ENCODE data around the gene RAB31. TPM values are rescaled to one million over a fixed set of nuclear protein-coding genes. Genes with fewer than 3 reads are reported as not detected.

Gene RAB31
- total and polyA plus RNA-seq, 10 donors: 12.3 to 112 (median 72.6) TPM

GRCh38 chr18:9712611-9713010 lies 4.5 kb downstream of the RAB31 start:
- 35 to 55% (median 43%) methylated on average over 3 of the region's 3 CpGs for WGBS, 5 donors
- peaks cover 0 to 5% (median 0%) of the 10 kb centered on the region in 6 donors for H3K36me3 ChIP-seq
- H3K27me3 ChIP-seq (replicated peaks in 1 of 7): peaks cover 0 to 37% (median 0%) of the 10 kb centered on the region in 7 donors
- DNase-seq: no peak
- H3K4me3 ChIP-seq: peak overlapping the region in 1 of 8 donors; percentile 75
- intact Hi-C loops (cut with DNase I; ENCODE audit: low total_unique reads): no loop called here
- no peak for TF ChIP-seq POLR2AphosphoS5 (IDR thresholded peaks at IDR 0.05)
- no peak for TF ChIP-seq POLR2A (IDR thresholded peaks at IDR 0.05)
- no peak for TF ChIP-seq CTCF (IDR thresholded peaks at IDR 0.05 in 8 of 11, conservative IDR thresholded peaks at IDR 0.05 in 3 of 11)
- H3K4me1 ChIP-seq: peaks cover 14 to 98% (median 65%) of the 10 kb centered on the region in 6 donors
- H3K9me3 ChIP-seq: no peaks in the 10 kb centered on the region
- H3K27ac ChIP-seq: peak overlapping the region in 5 of 8 donors; percentile 89 to 97 (median 92)

GRCh38 chr18:9714266-9715087 lies 6.4 kb downstream of the RAB31 start:
- Histone ChIP-seq H3K4me1 (peaks cover 9 to 88% (median 58%) of the 10 kb centered on the region in 6 donors), H3K9me3 (no peaks in the 10 kb centered on the region), H3K36me3 (peaks cover 0 to 12% (median 0%) of the 10 kb centered on the region in 6 donors), H3K27ac (peak overlapping the region in 2 of 8 donors; percentile 5 to 65), H3K27me3 (replicated peaks in 1 of 7) (peaks cover 0 to 19% (median 0%) of the 10 kb centered on the region in 7 donors), H3K4me3 (no peak overlapping the region)
- TF ChIP-seq CTCF (IDR thresholded peaks at IDR 0.05 in 8 of 11, conservative IDR thresholded peaks at IDR 0.05 in 3 of 11) (no peak), POLR2AphosphoS5 (IDR thresholded peaks at IDR 0.05) (no peak), POLR2A (IDR thresholded peaks at IDR 0.05) (no peak)
- intact Hi-C loops (cut with DNase I; ENCODE audit: low total_unique reads): no loop called here
- no peak for DNase-seq
- WGBS, 5 donors: 89 to 96% (median 94%) methylated on average over 9 to 10 of the region's 10 CpGs

GRCh38 chr18:9715088-9715343 lies 6.9 kb downstream of the RAB31 start:
- intact Hi-C loops (cut with DNase I; ENCODE audit: low total_unique reads): no loop called here
- Histone ChIP-seq H3K27me3 (replicated peaks in 1 of 7) (peaks cover 0 to 14% (median 0%) of the 10 kb centered on the region in 7 donors), H3K27ac (peak overlapping the region in 2 of 8 donors; percentile 5 to 65), H3K4me3 (no peak overlapping the region), H3K36me3 (peaks cover 0 to 18% (median 0%) of the 10 kb centered on the region in 6 donors), H3K9me3 (no peaks in the 10 kb centered on the region), H3K4me1 (peaks cover 4 to 88% (median 52%) of the 10 kb centered on the region in 6 donors)
- 75 to 95% (median 93%) methylated on average over 3 of the region's 3 CpGs for WGBS, 5 donors
- TF ChIP-seq POLR2AphosphoS5 (IDR thresholded peaks at IDR 0.05) (no peak), CTCF (IDR thresholded peaks at IDR 0.05 in 8 of 11, conservative IDR thresholded peaks at IDR 0.05 in 3 of 11) (no peak), POLR2A (IDR thresholded peaks at IDR 0.05) (no peak)
- DNase-seq: no peak

GRCh38 chr18:9715978-9716774 lies 8.1 kb downstream of the RAB31 start:
- Histone ChIP-seq H3K4me3 (no peak overlapping the region), H3K27ac (peak overlapping the region in 5 of 8 donors; percentile 8 to 72 (median 48)), H3K36me3 (peaks cover 0 to 22% (median 0%) of the 10 kb centered on the region in 6 donors), H3K9me3 (no peaks in the 10 kb centered on the region), H3K4me1 (peaks cover 0 to 80% (median 41%) of the 10 kb centered on the region in 6 donors), H3K27me3 (replicated peaks in 1 of 7) (peaks cover 0 to 4% (median 0%) of the 10 kb centered on the region in 7 donors)
- WGBS, 5 donors: 62 to 79% (median 72%) methylated on average over 10 of the region's 10 CpGs
- intact Hi-C loops (cut with DNase I; ENCODE audit: low total_unique reads): no loop called here
- no peak for DNase-seq
- TF ChIP-seq POLR2A (IDR thresholded peaks at IDR 0.05) (no peak), POLR2AphosphoS5 (IDR thresholded peaks at IDR 0.05) (no peak), CTCF (IDR thresholded peaks at IDR 0.05 in 8 of 11, conservative IDR thresholded peaks at IDR 0.05 in 3 of 11) (no peak)
